Astrocyte (in vitro differentiated cells and primary cell): ENCODE results near the gene PNKP.

Source experiments
- CTCF ChIP-seq: IDR thresholded peaks from 2 replicates; pipeline ENCODE4 v1.5.1; 2011; ENCODE audit warnings: low read depth, mild to moderate bottlenecking, inconsistent platforms, low read length, moderate library complexity; ENCODE audit not compliant: insufficient read depth
- EZH2 ChIP-seq: IDR thresholded peaks from 2 replicates; pipeline ENCODE4 v1.6.1; 2012; ENCODE audit warnings: mild to moderate bottlenecking, low read length, inconsistent platforms; ENCODE audit not compliant: insufficient read depth

GRCh38 chr19:49838885-49839588, 28.3 kb downstream of the PNKP start:
- TF ChIP-seq CTCF (no peak), EZH2 (no peak)
